Fibroblast of lung (primary cell): ENCODE data around the gene NET1.

Source experiments
- EZH2 ChIP-seq: IDR thresholded peaks from 2 replicates; pipeline ENCODE4 v1.5.1; 2012; ENCODE audit warnings: low read length, control low read depth, mild to moderate bottlenecking; ENCODE audit errors: missing control alignments
- TF ChIP-seq, protein P1 (sequence below), 2 donors: IDR thresholded peaks in 1 of 2; conservative IDR thresholded peaks in 1 of 2; 1 replicate in 1 of 2; 2 replicates in 1 of 2; pipeline ENCODE4 v1.5.1; 2011 to 2012; ENCODE audit warnings: low read length in 2 of 2, control low read depth in 1 of 2, inconsistent platforms in 1 of 2, low read depth in 1 of 2, mild to moderate bottlenecking in 1 of 2

- TF ChIP-seq, protein P1, sequence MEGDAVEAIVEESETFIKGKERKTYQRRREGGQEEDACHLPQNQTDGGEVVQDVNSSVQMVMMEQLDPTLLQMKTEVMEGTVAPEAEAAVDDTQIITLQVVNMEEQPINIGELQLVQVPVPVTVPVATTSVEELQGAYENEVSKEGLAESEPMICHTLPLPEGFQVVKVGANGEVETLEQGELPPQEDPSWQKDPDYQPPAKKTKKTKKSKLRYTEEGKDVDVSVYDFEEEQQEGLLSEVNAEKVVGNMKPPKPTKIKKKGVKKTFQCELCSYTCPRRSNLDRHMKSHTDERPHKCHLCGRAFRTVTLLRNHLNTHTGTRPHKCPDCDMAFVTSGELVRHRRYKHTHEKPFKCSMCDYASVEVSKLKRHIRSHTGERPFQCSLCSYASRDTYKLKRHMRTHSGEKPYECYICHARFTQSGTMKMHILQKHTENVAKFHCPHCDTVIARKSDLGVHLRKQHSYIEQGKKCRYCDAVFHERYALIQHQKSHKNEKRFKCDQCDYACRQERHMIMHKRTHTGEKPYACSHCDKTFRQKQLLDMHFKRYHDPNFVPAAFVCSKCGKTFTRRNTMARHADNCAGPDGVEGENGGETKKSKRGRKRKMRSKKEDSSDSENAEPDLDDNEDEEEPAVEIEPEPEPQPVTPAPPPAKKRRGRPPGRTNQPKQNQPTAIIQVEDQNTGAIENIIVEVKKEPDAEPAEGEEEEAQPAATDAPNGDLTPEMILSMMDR (conservative IDR thresholded peaks at IDR 0.05 in 1 of 2, IDR thresholded peaks at IDR 0.05 in 1 of 2; ENCODE audit: low read depth in 1 of 2, low read length in 2 of 2): no peak
- no peak for TF ChIP-seq EZH2
Observed at GRCh38 chr10:5497289-5497688, 84.9 kb downstream of the NET1 start.
